Stimulated activated naive B cell treated with anti-CD40 and anti-IgM and Interleukin-4, amounts not matched to agents 10 μg/mL and 1 μg/mL and 100 μg/mL, for 72 hours (primary cell): ENCODE results near the gene PEPD.

Experiments used
- ATAC-seq, 2 donors: fragments of 150-1000 bp; cut with Tn5 transposase; replicated peaks; 2 replicates each; pipeline ENCODE4 v1.10.0; 2021; ENCODE audit warnings: moderate library complexity in 1 of 2
- DNase-seq: peaks from one replicate; pipeline ENCODE4 v3.0.0; 2021
- H3K27ac Mint-ChIP-seq: one replicate; pipeline ENCODE4 v1.8.0; 2022; ENCODE audit warnings: mild to moderate bottlenecking, mixed read lengths
- H3K27me3 Mint-ChIP-seq, 2 donors: one replicate each; pipeline ENCODE4 v1.8.0; 2022; ENCODE audit warnings: mixed read lengths in 2 of 2
- H3K36me3 Mint-ChIP-seq, 2 donors: one replicate each; pipeline ENCODE4 v1.8.0; 2022; ENCODE audit warnings: mixed read lengths in 2 of 2, mild to moderate bottlenecking in 1 of 2
- H3K4me1 Mint-ChIP-seq, 2 donors: one replicate each; pipeline ENCODE4 v1.8.0; 2022; ENCODE audit warnings: mixed read lengths in 2 of 2, mild to moderate bottlenecking in 1 of 2
- H3K4me3 Mint-ChIP-seq, 2 donors: one replicate each; pipeline ENCODE4 v1.8.0; 2022; ENCODE audit warnings: mild to moderate bottlenecking in 2 of 2, mixed read lengths in 2 of 2, moderate library complexity in 1 of 2
- H3K9me3 Mint-ChIP-seq, 2 donors: one replicate each; pipeline ENCODE4 v1.8.0; 2022; ENCODE audit warnings: mixed read lengths in 2 of 2, mild to moderate bottlenecking in 1 of 2

PEPD gene

GRCh38 chr19:33426621-33427361 is 94.8 kb downstream of the PEPD start:
- peaks cover 0 to 2% of the 10 kb centered on the region in 2 donors for H3K9me3 Mint-ChIP-seq
- DNase-seq (no peak), ATAC-seq (no peak)
- peaks cover 4% of the 10 kb centered on the region in 2 donors for H3K27me3 Mint-ChIP-seq
- H3K4me1 Mint-ChIP-seq, result peaks cover 4 to 6% of the 10 kb centered on the region in 2 donors
- no peak overlapping the region for H3K27ac Mint-ChIP-seq
- no peak overlapping the region for H3K4me3 Mint-ChIP-seq
- peaks cover 8% of the 10 kb centered on the region in 2 donors for H3K36me3 Mint-ChIP-seq

- Mint-ChIP-seq H3K27me3 (no peaks in the 10 kb centered on the region), H3K27ac (no peak overlapping the region), H3K4me3 (no peak overlapping the region), H3K36me3 (peaks cover 8% of the 10 kb centered on the region in 2 donors), H3K9me3 (peaks cover 0 to 2% of the 10 kb centered on the region in 2 donors), H3K4me1 (no peaks in the 10 kb centered on the region)
- DNase-seq, result no peak
- ATAC-seq, result no peak
These were observed 97.4 kb downstream of the PEPD start for GRCh38 chr19:33424181-33424580.

GRCh38 chr19:33422369-33423180 is 99.0 kb downstream of the PEPD start:
- peaks cover 0 to 2% of the 10 kb centered on the region in 2 donors for H3K9me3 Mint-ChIP-seq
- H3K4me3 Mint-ChIP-seq, result no peak overlapping the region
- no peaks in the 10 kb centered on the region for H3K4me1 Mint-ChIP-seq
- H3K36me3 Mint-ChIP-seq, result peaks cover 8% of the 10 kb centered on the region in 2 donors
- no peaks in the 10 kb centered on the region for H3K27me3 Mint-ChIP-seq
- no peak overlapping the region for H3K27ac Mint-ChIP-seq
- ATAC-seq (no peak), DNase-seq (no peak)

- no peak for DNase-seq
- Mint-ChIP-seq H3K4me1 (peaks cover 4 to 6% of the 10 kb centered on the region in 2 donors), H3K27me3 (no peaks in the 10 kb centered on the region), H3K4me3 (no peak overlapping the region), H3K27ac (no peak overlapping the region), H3K9me3 (peaks cover 0 to 2% of the 10 kb centered on the region in 2 donors), H3K36me3 (peaks cover 8% of the 10 kb centered on the region in 2 donors)
- ATAC-seq, result no peak
These were observed 100.2 kb downstream of the PEPD start for GRCh38 chr19:33421368-33421767.

- Mint-ChIP-seq H3K9me3 (peaks cover 0 to 2% of the 10 kb centered on the region in 2 donors), H3K4me1 (peaks cover 5 to 11% of the 10 kb centered on the region in 2 donors), H3K36me3 (peaks cover 8% of the 10 kb centered on the region in 2 donors), H3K27ac (no peak overlapping the region), H3K4me3 (no peak overlapping the region), H3K27me3 (no peaks in the 10 kb centered on the region)
- ATAC-seq, result no peak
- DNase-seq, result no peak
These were observed 100.8 kb downstream of the PEPD start for GRCh38 chr19:33420821-33421220.

- ATAC-seq (no peak), DNase-seq (no peak)
- Mint-ChIP-seq H3K4me1 (peaks cover 5 to 11% of the 10 kb centered on the region in 2 donors), H3K27me3 (no peaks in the 10 kb centered on the region), H3K4me3 (no peak overlapping the region), H3K9me3 (peaks cover 0 to 2% of the 10 kb centered on the region in 2 donors), H3K36me3 (peaks cover 5% of the 10 kb centered on the region in 2 donors), H3K27ac (no peak overlapping the region)
These were observed 101.8 kb downstream of the PEPD start for GRCh38 chr19:33419788-33420130.

- Mint-ChIP-seq H3K36me3 (no peaks in the 10 kb centered on the region), H3K4me3 (no peak overlapping the region), H3K9me3 (no peaks in the 10 kb centered on the region), H3K27me3 (no peaks in the 10 kb centered on the region), H3K4me1 (peaks cover 5 to 11% of the 10 kb centered on the region in 2 donors), H3K27ac (no peak overlapping the region)
- ATAC-seq, result no peak
- DNase-seq, result no peak
These were observed 102.5 kb downstream of the PEPD start for GRCh38 chr19:33418871-33419787.

GRCh38 chr19:33418461-33418860 is 103.1 kb downstream of the PEPD start:
- Mint-ChIP-seq H3K4me3 (no peak overlapping the region), H3K27ac (no peak overlapping the region), H3K9me3 (no peaks in the 10 kb centered on the region), H3K4me1 (peaks cover 5 to 11% of the 10 kb centered on the region in 2 donors), H3K27me3 (no peaks in the 10 kb centered on the region), H3K36me3 (no peaks in the 10 kb centered on the region)
- ATAC-seq (no peak), DNase-seq (no peak)

- no peak overlapping the region for H3K27ac Mint-ChIP-seq
- no peak overlapping the region for H3K4me3 Mint-ChIP-seq
- peaks cover 5 to 11% of the 10 kb centered on the region in 2 donors for H3K4me1 Mint-ChIP-seq
- no peaks in the 10 kb centered on the region for H3K9me3 Mint-ChIP-seq
- no peak for ATAC-seq
- H3K27me3 Mint-ChIP-seq, result no peaks in the 10 kb centered on the region
- DNase-seq, result no peak
- H3K36me3 Mint-ChIP-seq, result no peaks in the 10 kb centered on the region
These were observed 103.8 kb downstream of the PEPD start for GRCh38 chr19:33417751-33418150.

GRCh38 chr19:33416307-33417215 is 105.0 kb downstream of the PEPD start:
- ATAC-seq (peak; percentile 82 to 90), DNase-seq (peak; percentile 37)
- no peak overlapping the region for H3K27ac Mint-ChIP-seq
- H3K4me3 Mint-ChIP-seq, result peak overlapping the region; percentile 73 to 79
- H3K4me1 Mint-ChIP-seq, result peaks cover 5 to 11% of the 10 kb centered on the region in 2 donors
- no peaks in the 10 kb centered on the region for H3K9me3 Mint-ChIP-seq
- no peaks in the 10 kb centered on the region for H3K36me3 Mint-ChIP-seq
- H3K27me3 Mint-ChIP-seq, result no peaks in the 10 kb centered on the region

- peaks cover 5 to 11% of the 10 kb centered on the region in 2 donors for H3K4me1 Mint-ChIP-seq
- no peaks in the 10 kb centered on the region for H3K9me3 Mint-ChIP-seq
- ATAC-seq, result no peak
- no peak for DNase-seq
- no peak overlapping the region for H3K27ac Mint-ChIP-seq
- peaks cover 5 to 10% of the 10 kb centered on the region in 2 donors for H3K36me3 Mint-ChIP-seq
- H3K27me3 Mint-ChIP-seq, result no peaks in the 10 kb centered on the region
- no peak overlapping the region for H3K4me3 Mint-ChIP-seq
These were observed 106.7 kb downstream of the PEPD start for GRCh38 chr19:33414667-33415605.

GRCh38 chr19:33413868-33414666 is 107.5 kb downstream of the PEPD start:
- no peak overlapping the region for H3K27ac Mint-ChIP-seq
- DNase-seq (no peak), ATAC-seq (no peak)
- H3K4me1 Mint-ChIP-seq, result peaks cover 5 to 11% of the 10 kb centered on the region in 2 donors
- H3K4me3 Mint-ChIP-seq, result no peak overlapping the region
- peaks cover 5 to 10% of the 10 kb centered on the region in 2 donors for H3K36me3 Mint-ChIP-seq
- no peaks in the 10 kb centered on the region for H3K27me3 Mint-ChIP-seq
- no peaks in the 10 kb centered on the region for H3K9me3 Mint-ChIP-seq
